GM12878 (cell line): Measurements from ENCODE around the gene INCA1. TPM values are rescaled to one million over a fixed set of nuclear protein-coding genes. Genes with fewer than 3 reads are reported as not detected.

Source experiments
- BHLHE40 ChIP-seq, 2 experiments: fragments of 450-650 bp in 1 of 2; IDR thresholded peaks; 2 replicates each; pipeline ENCODE4 v1.6.1; 2011 to 2017; ENCODE audit warnings: low read depth in 2 of 2, borderline replicate concordance in 1 of 2, improper control_type of control experiment in 1 of 2, low read length in 1 of 2, mild to moderate bottlenecking in 1 of 2
- CHD4 ChIP-seq: fragments of 200-600 bp; sonication (generic); IDR thresholded peaks from 2 replicates; pipeline ENCODE4 v1.6.1; 2016; ENCODE audit warnings: mild to moderate bottlenecking
- FOXK2 ChIP-seq: fragments of 450-650 bp; IDR thresholded peaks from 2 replicates; pipeline ENCODE4 v1.6.1; 2017; ENCODE audit warnings: mild to moderate bottlenecking, moderate library complexity
- HDAC2 ChIP-seq: fragments of 200-600 bp; sonication (generic); IDR thresholded peaks from 2 replicates; pipeline ENCODE4 v1.6.1; 2017
- NFIC ChIP-seq: IDR thresholded peaks from 2 replicates; pipeline ENCODE4 v1.6.1; 2012; ENCODE audit warnings: low read depth, mild to moderate bottlenecking, inconsistent platforms, low read length, moderate library complexity
- NFYA ChIP-seq: IDR thresholded peaks from 2 replicates; pipeline ENCODE4 v1.6.1; 2011; ENCODE audit warnings: low read depth, mild to moderate bottlenecking, low read length, improper control_type of control experiment, borderline replicate concordance
- NFYB ChIP-seq: IDR thresholded peaks from 2 replicates; pipeline ENCODE4 v1.6.1; 2011; ENCODE audit warnings: low read depth, mild to moderate bottlenecking, low read length, improper control_type of control experiment, moderate library complexity; ENCODE audit not compliant: insufficient read depth
- POLR2A ChIP-seq: IDR thresholded peaks from 2 replicates; pipeline ENCODE4 v1.6.1; 2011; ENCODE audit warnings: low read depth, mild to moderate bottlenecking, low read length
- POLR2AphosphoS2 ChIP-seq: IDR thresholded peaks from 2 replicates; pipeline ENCODE4 v1.6.1; 2011; ENCODE audit warnings: low read depth, mild to moderate bottlenecking, low read length, improper control_type of control experiment, moderate library complexity
- SMC3 ChIP-seq: IDR thresholded peaks from 2 replicates; pipeline ENCODE4 v1.6.1; 2011; ENCODE audit warnings: low read length, improper control_type of control experiment, borderline replicate concordance
- TARDBP ChIP-seq: IDR thresholded peaks from 2 replicates; pipeline ENCODE4 v1.6.1; 2016; ENCODE audit warnings: borderline replicate concordance
- TCF12 ChIP-seq: IDR thresholded peaks from 2 replicates; pipeline ENCODE4 v1.6.1; 2011; ENCODE audit warnings: low read depth, mild to moderate bottlenecking, low read length
- YY1 ChIP-seq: IDR thresholded peaks from 2 replicates; pipeline ENCODE4 v1.6.1; 2011; ENCODE audit warnings: low read depth, mild to moderate bottlenecking, low read length
- ZNF24 ChIP-seq: fragments of 450-650 bp; IDR thresholded peaks from 2 replicates; pipeline ENCODE4 v1.6.1; 2017; ENCODE audit warnings: antibody characterized with exemption, mild to moderate bottlenecking
- polyA plus RNA-seq, 11 experiments: library from polyadenylated mRNA; depleted of rRNA in 4 of 11; unstranded in 6 of 11; stranded (reverse) in 5 of 11; fragments of >200 nt; fragmentation: Nextera tagmentation in 4 of 11; fragmentation: Illumina TruSeq in 1 of 11; extraction: Ambion mirVana in 4 of 11; extraction: Trizol in 1 of 11; gene quantifications; 1 replicate in 1 of 11; 2 replicates in 10 of 11; pipeline versions ENCODE4 v1.2.1 to v1.2.3, GENCODE V29; 2011 to 2016; ENCODE audit warnings: inconsistent platforms in 2 of 11, missing spikeins in 2 of 11, low read depth in 1 of 11
- total RNA-seq, 4 experiments: library from RNA; depleted of rRNA in 3 of 4; stranded (reverse); fragments of >200 nt in 3 of 4; fragmentation: Illumina TruSeq in 1 of 4; extraction: Trizol in 1 of 4; gene quantifications; 2 replicates each; pipeline versions ENCODE4 v1.2.1 to v1.2.3, GENCODE V29; 2013 to 2021
- TF ChIP-seq, protein P1 (sequence below): IDR thresholded peaks from 2 replicates; pipeline ENCODE4 v1.6.1; 2012; ENCODE audit warnings: low read depth, low read length, improper control_type of control experiment
- TF ChIP-seq, protein P2 (sequence below): fragments of 450-650 bp; IDR thresholded peaks from 2 replicates; pipeline ENCODE4 v1.6.1; 2017; ENCODE audit warnings: mild to moderate bottlenecking, moderate library complexity
- TF ChIP-seq, protein P3 (sequence below): fragments of 450-650 bp; conservative IDR thresholded peaks from 2 replicates; pipeline ENCODE4 v1.6.1; 2017; ENCODE audit warnings: mild to moderate bottlenecking, moderate library complexity
- TF ChIP-seq, protein P4 (sequence below): IDR thresholded peaks from 2 replicates; pipeline ENCODE4 v1.6.1; 2012; ENCODE audit warnings: low read length, inconsistent platforms
- TF ChIP-seq, protein P5 (sequence below): fragments of 450-650 bp; IDR thresholded peaks from 2 replicates; pipeline ENCODE4 v1.6.1; 2016; ENCODE audit warnings: mild to moderate bottlenecking

The INCA1 gene
- total and polyA plus RNA-seq, 10 of the 15 experiments (the other 5 are each of a cell fraction or from before 2014, with no cell fraction given) = 0.19 to 1.8 (median 0.45) TPM

DNA sequence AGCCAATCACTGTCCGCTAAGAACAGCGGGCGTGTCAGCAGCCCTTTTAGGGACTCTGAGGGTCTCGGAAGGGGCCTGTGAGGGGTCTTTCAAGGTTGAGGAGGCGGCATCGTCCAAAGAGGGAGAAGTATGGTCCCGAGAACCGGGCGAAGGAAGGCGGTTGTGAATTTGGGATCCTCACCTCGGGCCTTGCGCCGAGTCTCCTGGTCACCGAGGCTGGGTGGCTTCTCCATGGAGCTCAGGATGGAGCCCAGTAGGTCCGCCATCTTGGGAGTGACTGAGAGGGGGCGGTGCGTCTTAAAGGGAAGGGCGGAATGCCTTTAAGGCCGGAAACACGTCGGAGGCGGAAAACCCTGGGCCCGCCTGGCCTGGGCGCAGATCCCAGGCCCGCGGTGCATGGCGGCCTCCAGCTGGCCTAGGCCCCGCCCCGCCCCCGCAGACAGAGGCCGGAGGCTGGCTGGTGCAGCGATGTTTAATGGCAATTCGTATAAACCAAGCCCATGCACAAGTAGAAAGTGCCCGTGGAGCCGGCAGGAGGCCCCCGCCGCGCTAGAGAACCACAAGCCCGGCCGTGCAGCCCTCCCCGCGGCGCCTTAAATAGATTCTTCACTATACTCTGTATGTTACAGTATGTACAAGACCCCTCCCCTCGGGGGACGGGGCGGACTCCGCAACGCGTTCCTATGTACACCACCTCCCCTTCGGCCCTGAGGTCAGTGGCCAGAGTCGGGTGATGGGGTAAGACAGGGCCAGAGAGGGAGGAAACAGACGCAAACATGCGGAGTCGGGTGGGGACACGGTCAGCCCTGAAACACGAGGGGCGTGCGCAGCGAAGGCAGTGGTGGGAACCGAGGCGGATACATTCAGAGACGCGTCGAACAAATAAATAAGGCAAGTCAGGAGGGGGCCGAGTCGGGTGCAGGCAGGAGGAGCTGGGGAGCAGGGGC lies 29.5 kb downstream of the INCA1 start, which contains the start of gene SPAG7 (continued):
- TF ChIP-seq ZNF24 (0 out of 2 replicates have a peak, but pooled peaks have one; percentile 19), TARDBP (no peak), SMC3 (peak; percentile 28; the same call in 1 of the 2 replicates), NFYA (no peak), POLR2A (peak; percentile 87), CHD4 (no peak), YY1 (peak; percentile 99), TCF12 (peak; percentile 83; the same call in 1 of the 2 replicates), POLR2AphosphoS2 (0 out of 2 replicates have a peak, but pooled peaks have one; percentile 87), FOXK2 (no peak), NFYB (no peak), NFIC (no peak; the same call in 1 of the 2 replicates), BHLHE40 (IDR thresholded peaks at IDR 0.05; ENCODE audit: borderline replicate concordance in 1 of 2, low read depth in 2 of 2, low read length in 1 of 2) (peak; percentile 19 to 54; a peak in 3 of 4 replicates), HDAC2 (no peak)
- TF ChIP-seq, protein P1, sequence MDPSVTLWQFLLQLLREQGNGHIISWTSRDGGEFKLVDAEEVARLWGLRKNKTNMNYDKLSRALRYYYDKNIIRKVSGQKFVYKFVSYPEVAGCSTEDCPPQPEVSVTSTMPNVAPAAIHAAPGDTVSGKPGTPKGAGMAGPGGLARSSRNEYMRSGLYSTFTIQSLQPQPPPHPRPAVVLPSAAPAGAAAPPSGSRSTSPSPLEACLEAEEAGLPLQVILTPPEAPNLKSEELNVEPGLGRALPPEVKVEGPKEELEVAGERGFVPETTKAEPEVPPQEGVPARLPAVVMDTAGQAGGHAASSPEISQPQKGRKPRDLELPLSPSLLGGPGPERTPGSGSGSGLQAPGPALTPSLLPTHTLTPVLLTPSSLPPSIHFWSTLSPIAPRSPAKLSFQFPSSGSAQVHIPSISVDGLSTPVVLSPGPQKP = peak; percentile 45; the same call in 1 of the 2 replicates
- TF ChIP-seq, protein P2, sequence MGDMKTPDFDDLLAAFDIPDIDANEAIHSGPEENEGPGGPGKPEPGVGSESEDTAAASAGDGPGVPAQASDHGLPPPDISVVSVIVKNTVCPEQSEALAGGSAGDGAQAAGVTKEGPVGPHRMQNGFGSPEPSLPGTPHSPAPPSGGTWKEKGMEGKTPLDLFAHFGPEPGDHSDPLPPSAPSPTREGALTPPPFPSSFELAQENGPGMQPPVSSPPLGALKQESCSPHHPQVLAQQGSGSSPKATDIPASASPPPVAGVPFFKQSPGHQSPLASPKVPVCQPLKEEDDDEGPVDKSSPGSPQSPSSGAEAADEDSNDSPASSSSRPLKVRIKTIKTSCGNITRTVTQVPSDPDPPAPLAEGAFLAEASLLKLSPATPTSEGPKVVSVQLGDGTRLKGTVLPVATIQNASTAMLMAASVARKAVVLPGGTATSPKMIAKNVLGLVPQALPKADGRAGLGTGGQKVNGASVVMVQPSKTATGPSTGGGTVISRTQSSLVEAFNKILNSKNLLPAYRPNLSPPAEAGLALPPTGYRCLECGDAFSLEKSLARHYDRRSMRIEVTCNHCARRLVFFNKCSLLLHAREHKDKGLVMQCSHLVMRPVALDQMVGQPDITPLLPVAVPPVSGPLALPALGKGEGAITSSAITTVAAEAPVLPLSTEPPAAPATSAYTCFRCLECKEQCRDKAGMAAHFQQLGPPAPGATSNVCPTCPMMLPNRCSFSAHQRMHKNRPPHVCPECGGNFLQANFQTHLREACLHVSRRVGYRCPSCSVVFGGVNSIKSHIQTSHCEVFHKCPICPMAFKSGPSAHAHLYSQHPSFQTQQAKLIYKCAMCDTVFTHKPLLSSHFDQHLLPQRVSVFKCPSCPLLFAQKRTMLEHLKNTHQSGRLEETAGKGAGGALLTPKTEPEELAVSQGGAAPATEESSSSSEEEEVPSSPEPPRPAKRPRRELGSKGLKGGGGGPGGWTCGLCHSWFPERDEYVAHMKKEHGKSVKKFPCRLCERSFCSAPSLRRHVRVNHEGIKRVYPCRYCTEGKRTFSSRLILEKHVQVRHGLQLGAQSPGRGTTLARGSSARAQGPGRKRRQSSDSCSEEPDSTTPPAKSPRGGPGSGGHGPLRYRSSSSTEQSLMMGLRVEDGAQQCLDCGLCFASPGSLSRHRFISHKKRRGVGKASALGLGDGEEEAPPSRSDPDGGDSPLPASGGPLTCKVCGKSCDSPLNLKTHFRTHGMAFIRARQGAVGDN = peak; percentile 65; the same call in 1 of the 2 replicates
- TF ChIP-seq, protein P3, sequence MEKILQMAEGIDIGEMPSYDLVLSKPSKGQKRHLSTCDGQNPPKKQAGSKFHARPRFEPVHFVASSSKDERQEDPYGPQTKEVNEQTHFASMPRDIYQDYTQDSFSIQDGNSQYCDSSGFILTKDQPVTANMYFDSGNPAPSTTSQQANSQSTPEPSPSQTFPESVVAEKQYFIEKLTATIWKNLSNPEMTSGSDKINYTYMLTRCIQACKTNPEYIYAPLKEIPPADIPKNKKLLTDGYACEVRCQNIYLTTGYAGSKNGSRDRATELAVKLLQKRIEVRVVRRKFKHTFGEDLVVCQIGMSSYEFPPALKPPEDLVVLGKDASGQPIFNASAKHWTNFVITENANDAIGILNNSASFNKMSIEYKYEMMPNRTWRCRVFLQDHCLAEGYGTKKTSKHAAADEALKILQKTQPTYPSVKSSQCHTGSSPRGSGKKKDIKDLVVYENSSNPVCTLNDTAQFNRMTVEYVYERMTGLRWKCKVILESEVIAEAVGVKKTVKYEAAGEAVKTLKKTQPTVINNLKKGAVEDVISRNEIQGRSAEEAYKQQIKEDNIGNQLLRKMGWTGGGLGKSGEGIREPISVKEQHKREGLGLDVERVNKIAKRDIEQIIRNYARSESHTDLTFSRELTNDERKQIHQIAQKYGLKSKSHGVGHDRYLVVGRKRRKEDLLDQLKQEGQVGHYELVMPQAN = peak; percentile 90
- TF ChIP-seq, protein P4, sequence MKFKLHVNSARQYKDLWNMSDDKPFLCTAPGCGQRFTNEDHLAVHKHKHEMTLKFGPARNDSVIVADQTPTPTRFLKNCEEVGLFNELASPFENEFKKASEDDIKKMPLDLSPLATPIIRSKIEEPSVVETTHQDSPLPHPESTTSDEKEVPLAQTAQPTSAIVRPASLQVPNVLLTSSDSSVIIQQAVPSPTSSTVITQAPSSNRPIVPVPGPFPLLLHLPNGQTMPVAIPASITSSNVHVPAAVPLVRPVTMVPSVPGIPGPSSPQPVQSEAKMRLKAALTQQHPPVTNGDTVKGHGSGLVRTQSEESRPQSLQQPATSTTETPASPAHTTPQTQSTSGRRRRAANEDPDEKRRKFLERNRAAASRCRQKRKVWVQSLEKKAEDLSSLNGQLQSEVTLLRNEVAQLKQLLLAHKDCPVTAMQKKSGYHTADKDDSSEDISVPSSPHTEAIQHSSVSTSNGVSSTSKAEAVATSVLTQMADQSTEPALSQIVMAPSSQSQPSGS = no peak
- TF ChIP-seq, protein P5, sequence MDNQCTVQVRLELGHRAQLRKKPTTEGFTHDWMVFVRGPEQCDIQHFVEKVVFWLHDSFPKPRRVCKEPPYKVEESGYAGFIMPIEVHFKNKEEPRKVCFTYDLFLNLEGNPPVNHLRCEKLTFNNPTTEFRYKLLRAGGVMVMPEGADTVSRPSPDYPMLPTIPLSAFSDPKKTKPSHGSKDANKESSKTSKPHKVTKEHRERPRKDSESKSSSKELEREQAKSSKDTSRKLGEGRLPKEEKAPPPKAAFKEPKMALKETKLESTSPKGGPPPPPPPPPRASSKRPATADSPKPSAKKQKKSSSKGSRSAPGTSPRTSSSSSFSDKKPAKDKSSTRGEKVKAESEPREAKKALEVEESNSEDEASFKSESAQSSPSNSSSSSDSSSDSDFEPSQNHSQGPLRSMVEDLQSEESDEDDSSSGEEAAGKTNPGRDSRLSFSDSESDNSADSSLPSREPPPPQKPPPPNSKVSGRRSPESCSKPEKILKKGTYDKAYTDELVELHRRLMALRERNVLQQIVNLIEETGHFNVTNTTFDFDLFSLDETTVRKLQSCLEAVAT = 0 out of 2 replicates have a peak, but pooled peaks have one; percentile 28
